HCT116 (cell line): ENCODE data around the gene CERS6. TPM values are rescaled to one million over a fixed set of nuclear protein-coding genes. Genes with fewer than 3 reads are reported as not detected.

ENCODE experiments used
- ATAC-seq: fragments of 200-7000 bp; cut with Tn5 transposase; 2 replicates; pipeline ENCODE4 v1.9.1; 2020; ENCODE audit warnings: mild to moderate bottlenecking, moderate library complexity
- BruUV-seq: library from RNA; stranded (reverse); fragments of 400-500 nt; replicated peaks from 2 replicates; lab custom pipeline; 2021; lab: Mats Ljungman, UMichigan
- CTCF ChIA-PET: fragments of 300-600 bp; sonication (Branson Sonifier 250); formaldehyde crosslinking; loops from one replicate; lab custom pipeline; 2021; ENCODE audit warnings: antibody characterized with exemption; lab: Charles Lee
- POLR2A ChIA-PET: fragments of 300-600, 350-600 bp; sonication (Branson Sonifier 250); formaldehyde crosslinking; loops from one replicate; lab custom pipeline; 2021; ENCODE audit warnings: antibody characterized with exemption; lab: Charles Lee
- RAD21 ChIA-PET, 2 experiments: fragments of 300-600 bp; sonication (Branson Sonifier 250); formaldehyde crosslinking; loops; one replicate each; lab custom pipeline; 2023; ENCODE audit warnings: low total read pairs in 2 of 2; ENCODE audit not compliant: uncharacterized antibody in 2 of 2, unreplicated experiment in 2 of 2, low non-redundant PET in 1 of 2; lab: Charles Lee
- DNase-seq: peaks from one replicate; pipeline ENCODE4 v3.0.0-alpha.2; 2010; ENCODE audit warnings: low read depth, low spot score
- H2AFZ ChIP-seq: fragments of 200-600 bp; shearing (Covaris generic), sonication (generic); 2 replicates; pipeline ENCODE4 v1.6.1; 2017; ENCODE audit warnings: low read depth, mixed run types, mixed read lengths, antibody characterized with exemption, low read length; ENCODE audit not compliant: poor library complexity, severe bottlenecking
- H3K27ac ChIP-seq: 2 replicates; pipeline ENCODE4 v1.5.1; 2012; ENCODE audit warnings: low read depth, low read length
- H3K27me3 ChIP-seq: fragments of 200-600 bp; sonication (generic); 2 replicates; pipeline ENCODE4 v1.6.1; 2016; ENCODE audit warnings: mixed run types, low read length, mixed read lengths; ENCODE audit not compliant: insufficient read depth
- H3K36me3 ChIP-seq, 2 experiments: fragments of 200-500 bp in 1 of 2; fragments of 200-600 bp in 1 of 2; sonication (Bioruptor generic) in 1 of 2; sonication (generic) in 1 of 2; 2 replicates each; pipeline versions ENCODE4 v1.5.1 to v1.6.1; 2014 to 2016; ENCODE audit warnings: low read length in 2 of 2, inconsistent platforms in 1 of 2, mixed read lengths in 1 of 2, mixed run types in 1 of 2; ENCODE audit not compliant: insufficient read depth in 2 of 2, control insufficient read depth in 1 of 2
- H3K4me1 ChIP-seq, 2 experiments: fragments of 200-600 bp in 1 of 2; sonication (generic) in 1 of 2; 2 replicates each; pipeline versions ENCODE4 v1.5.1 to v1.6.1; 2012 to 2017; ENCODE audit warnings: low read length in 2 of 2, inconsistent platforms in 1 of 2, mild to moderate bottlenecking in 1 of 2, mixed read lengths in 1 of 2, mixed run types in 1 of 2, moderate library complexity in 1 of 2; ENCODE audit not compliant: insufficient read depth in 2 of 2, control insufficient read depth in 1 of 2
- H3K4me2 ChIP-seq: fragments of 200-600 bp; sonication (generic); 2 replicates; pipeline ENCODE4 v1.6.1; 2017; ENCODE audit warnings: mixed run types, low read length, mixed read lengths
- H3K4me3 ChIP-seq, 2 experiments: fragments of 200-600 bp in 1 of 2; sonication (generic) in 1 of 2; replicated peaks in 1 of 2; 2 replicates each; pipeline ENCODE4 v1.5.1; 2011 to 2016; ENCODE audit warnings: low read length in 2 of 2, control low read depth in 1 of 2, low read depth in 1 of 2, mild to moderate bottlenecking in 1 of 2, mixed read lengths in 1 of 2, mixed run types in 1 of 2
- H3K79me2 ChIP-seq: fragments of 200-600 bp; sonication (generic); 2 replicates; pipeline ENCODE4 v1.6.1; 2017; ENCODE audit warnings: mild to moderate bottlenecking, mixed run types, low read length, moderate library complexity, mixed read lengths; ENCODE audit not compliant: insufficient read depth
- H3K9ac ChIP-seq: fragments of 200-600 bp; sonication (generic); 2 replicates; pipeline ENCODE4 v1.6.1; 2016; ENCODE audit warnings: low read length, mixed read lengths
- H3K9me2 ChIP-seq: fragments of 200-600 bp; sonication (generic), shearing (Covaris generic); 2 replicates; pipeline ENCODE4 v1.6.1; 2017; ENCODE audit warnings: mixed run types, mild to moderate bottlenecking, moderate library complexity; ENCODE audit not compliant: insufficient read depth
- H3K9me3 ChIP-seq, 2 experiments: fragments of 200-500 bp in 1 of 2; fragments of 200-600 bp in 1 of 2; sonication (Bioruptor generic) in 1 of 2; sonication (generic) in 1 of 2; 2 replicates each; pipeline ENCODE4 v1.6.1; 2014 to 2017; ENCODE audit warnings: low read length in 2 of 2, mixed read lengths in 2 of 2, inconsistent platforms in 1 of 2, low read depth in 1 of 2, mild to moderate bottlenecking in 1 of 2, mixed run types in 1 of 2, moderate library complexity in 1 of 2; ENCODE audit not compliant: control insufficient read depth in 1 of 2, insufficient read depth in 1 of 2
- H4K20me1 ChIP-seq: fragments of 200-600 bp; sonication (generic), shearing (Covaris generic); 2 replicates; pipeline ENCODE4 v1.6.1; 2017; ENCODE audit warnings: mixed run types, mild to moderate bottlenecking, moderate library complexity; ENCODE audit not compliant: insufficient read depth
- CBX3 ChIP-seq: IDR thresholded peaks from 2 replicates; pipeline ENCODE4 v1.6.1; 2012; ENCODE audit warnings: low read depth
- ELF1 ChIP-seq: IDR thresholded peaks from 2 replicates; pipeline ENCODE4 v1.6.1; 2012; ENCODE audit warnings: low read depth, borderline replicate concordance
- FOSL1 ChIP-seq: IDR thresholded peaks from 2 replicates; pipeline ENCODE4 v1.6.1; 2012; ENCODE audit warnings: low read depth
- MAX ChIP-seq: IDR thresholded peaks from 2 replicates; pipeline ENCODE4 v1.6.1; 2012
- POLR2A ChIP-seq: IDR thresholded peaks from 2 replicates; pipeline ENCODE4 v1.7.0; 2011; ENCODE audit warnings: borderline replicate concordance; ENCODE audit not compliant: insufficient read depth, insufficient read length; ENCODE audit errors: extremely low read depth
- POLR2AphosphoS5 ChIP-seq: IDR thresholded peaks from 2 replicates; pipeline ENCODE4 v1.6.1; 2011; ENCODE audit warnings: mild to moderate bottlenecking, low read depth, low read length, moderate library complexity
- REST ChIP-seq: IDR thresholded peaks from 2 replicates; pipeline ENCODE4 v1.6.1; 2012; ENCODE audit warnings: low read depth
- SIN3A ChIP-seq: IDR thresholded peaks from 2 replicates; pipeline ENCODE4 v1.6.1; 2012; ENCODE audit warnings: low read depth
- SP1 ChIP-seq: IDR thresholded peaks from 2 replicates; pipeline ENCODE4 v1.6.1; 2012; ENCODE audit warnings: low read depth
- SRF ChIP-seq: IDR thresholded peaks from 2 replicates; pipeline ENCODE4 v1.6.1; 2012; ENCODE audit warnings: low read depth
- TCF7L2 ChIP-seq: IDR thresholded peaks from 2 replicates; pipeline ENCODE4 v1.7.0; 2011; ENCODE audit warnings: borderline replicate concordance, inconsistent platforms; ENCODE audit not compliant: insufficient read depth, insufficient read length; ENCODE audit errors: extremely low read depth
- YY1 ChIP-seq: IDR thresholded peaks from 2 replicates; pipeline ENCODE4 v1.6.1; 2011; ENCODE audit warnings: low read length, low read depth, moderate library complexity, mild to moderate bottlenecking; ENCODE audit not compliant: insufficient replicate concordance; ENCODE audit errors: extremely low read depth
- ZFX ChIP-seq: fragments of 450-650 bp; IDR thresholded peaks from 2 replicates; pipeline ENCODE4 v1.6.1; 2017
- intact Hi-C: fragments of 100-400 bp; cut with micrococcal nuclease; formaldehyde crosslinking; loops from 2 replicates; pipeline ENCODE4 v1.10.0; 2022
- total RNA-seq: library from RNA; stranded (reverse); gene quantifications from one replicate; pipeline ENCODE4 v1.2.1, GENCODE V29; 2021; ENCODE audit not compliant: unreplicated experiment

Gene CERS6
- total RNA-seq, 1 experiment from 2014 or later: 37.0 TPM

- no peak overlapping the region for H2AFZ ChIP-seq
- H3K9me2 ChIP-seq: no peaks in the 10 kb centered on the region
- no TSS peak for BruUV-seq
- H3K4me1 ChIP-seq: no peaks in the 10 kb centered on the region
- DNase-seq: peak; percentile 3
- intact Hi-C loops: no loop called here
- H3K79me2 ChIP-seq: 0 out of 2 replicates have a peak, but pooled peaks cover 7% of the 10 kb centered on the region
- H3K4me2 ChIP-seq: no peak overlapping the region
- no peaks in the 10 kb centered on the region for H3K36me3 ChIP-seq
- TF ChIP-seq YY1 (no peak), FOSL1 (no peak), ZFX (no peak), TCF7L2 (no peak), SP1 (no peak), CBX3 (no peak), SRF (no peak), POLR2AphosphoS5 (no peak), MAX (no peak), REST (no peak), SIN3A (no peak), POLR2A (no peak), ELF1 (no peak)
- ChIA-PET CTCF (no interaction called here), POLR2A (no interaction called here), RAD21 (no interaction called here)
- no peak overlapping the region for H3K4me3 ChIP-seq
- no peak overlapping the region for H3K27ac ChIP-seq
- no peaks in the 10 kb centered on the region for H3K27me3 ChIP-seq
- no peak overlapping the region for H3K9ac ChIP-seq
- no peak for ATAC-seq
- no peaks in the 10 kb centered on the region for H4K20me1 ChIP-seq
- no peaks in the 10 kb centered on the region for H3K9me3 ChIP-seq
Measured at GRCh38 chr2:168559187-168559586, 103.1 kb downstream of the CERS6 start.
